Trophoblast cell (in vitro differentiated cells and primary cell): Measurements from ENCODE around the gene TNFRSF25.

Source experiments
- DNase-seq, 2 donors: peaks; one replicate each; pipeline ENCODE4 v3.0.0-alpha.2; 2016
- H2AFZ ChIP-seq: 2 replicates; pipeline ENCODE4 v1.6.1; 2013; ENCODE audit warnings: low read length, moderate library complexity, mild to moderate bottlenecking; ENCODE audit not compliant: insufficient read depth, poor library complexity
- H2AK5ac ChIP-seq: 2 replicates; pipeline ENCODE4 v1.6.1; 2013; ENCODE audit warnings: mild to moderate bottlenecking, low read length
- H2BK120ac ChIP-seq: 2 replicates; pipeline ENCODE4 v1.6.1; 2013; ENCODE audit warnings: low read length, mild to moderate bottlenecking, moderate library complexity; ENCODE audit not compliant: insufficient read depth, poor library complexity
- H2BK12ac ChIP-seq: 2 replicates; pipeline ENCODE4 v1.6.1; 2013; ENCODE audit warnings: mild to moderate bottlenecking, low read length, moderate library complexity
- H2BK5ac ChIP-seq: 2 replicates; pipeline ENCODE4 v1.6.1; 2013; ENCODE audit warnings: low read length, low read depth, moderate library complexity, mild to moderate bottlenecking; ENCODE audit not compliant: poor library complexity
- H3K14ac ChIP-seq: 2 replicates; pipeline ENCODE4 v1.6.1; 2013; ENCODE audit warnings: mild to moderate bottlenecking, low read length
- H3K18ac ChIP-seq: 2 replicates; pipeline ENCODE4 v1.6.1; 2013; ENCODE audit warnings: mild to moderate bottlenecking, low read length
- H3K23ac ChIP-seq: 2 replicates; pipeline ENCODE4 v1.6.1; 2013; ENCODE audit warnings: low read length
- H3K27ac ChIP-seq: 2 replicates; pipeline ENCODE4 v1.5.1; 2013; ENCODE audit warnings: low read depth, mild to moderate bottlenecking, inconsistent platforms, low read length, moderate library complexity
- H3K27me3 ChIP-seq: 2 replicates; pipeline ENCODE4 v1.6.1; 2013; ENCODE audit warnings: inconsistent platforms, mild to moderate bottlenecking, low read length, moderate library complexity; ENCODE audit not compliant: insufficient read depth
- H3K36me3 ChIP-seq, 2 experiments: 1 replicate in 1 of 2; 2 replicates in 1 of 2; pipeline ENCODE4 v1.6.1; 2013; ENCODE audit warnings: low read length in 2 of 2, mild to moderate bottlenecking in 2 of 2, moderate library complexity in 1 of 2; ENCODE audit not compliant: insufficient read depth in 2 of 2, control insufficient read depth in 1 of 2
- H3K4ac ChIP-seq: 2 replicates; pipeline ENCODE4 v1.6.1; 2013; ENCODE audit warnings: low read depth, mild to moderate bottlenecking, low read length, moderate library complexity
- H3K4me1 ChIP-seq, 2 experiments: 1 replicate in 1 of 2; 2 replicates in 1 of 2; pipeline ENCODE4 v1.6.1; 2013; ENCODE audit warnings: low read length in 2 of 2, mild to moderate bottlenecking in 2 of 2, moderate library complexity in 1 of 2; ENCODE audit not compliant: insufficient read depth in 2 of 2, control insufficient read depth in 1 of 2
- H3K4me2 ChIP-seq: 2 replicates; pipeline ENCODE4 v1.6.1; 2013; ENCODE audit warnings: inconsistent platforms, mild to moderate bottlenecking, low read length, moderate library complexity
- H3K4me3 ChIP-seq: 2 replicates; pipeline ENCODE4 v1.5.1; 2013; ENCODE audit warnings: mild to moderate bottlenecking, low read depth, low read length, inconsistent platforms
- H3K79me1 ChIP-seq: one replicate; pipeline ENCODE4 v1.6.1; 2013; ENCODE audit warnings: low read length
- H3K79me2 ChIP-seq: 2 replicates; pipeline ENCODE4 v1.6.1; 2013; ENCODE audit warnings: low read length, mild to moderate bottlenecking; ENCODE audit not compliant: control insufficient read depth, insufficient read depth, poor library complexity
- H3K9ac ChIP-seq: 2 replicates; pipeline ENCODE4 v1.6.1; 2013; ENCODE audit warnings: mild to moderate bottlenecking, low read length
- H3K9me3 ChIP-seq: 2 replicates; pipeline ENCODE4 v1.6.1; 2013; ENCODE audit warnings: low read depth, mild to moderate bottlenecking, control low read depth, inconsistent platforms, low read length; ENCODE audit not compliant: insufficient read depth
- H4K12ac ChIP-seq: 2 replicates; pipeline ENCODE4 v1.6.1; 2013; ENCODE audit warnings: low read depth, mild to moderate bottlenecking, low read length, moderate library complexity
- H4K8ac ChIP-seq: 2 replicates; pipeline ENCODE4 v1.6.1; 2013; ENCODE audit warnings: low read depth, mild to moderate bottlenecking, low read length, moderate library complexity
- H4K91ac ChIP-seq: one replicate; pipeline ENCODE4 v1.6.1; 2013; ENCODE audit warnings: low read depth, mild to moderate bottlenecking, low read length, moderate library complexity
- WGBS: extraction: QIAGEN DNeasy Blood & Tissue Kit; methylation state at CpG from one replicate; pipeline ENCODE4 v1.1.7; 2013; ENCODE audit warnings: missing lambda C conversion rate; ENCODE audit not compliant: insufficient read length, insufficient coverage; ENCODE audit errors: extremely low coverage; 5-methylcytosine and 5-hydroxymethylcytosine counted together

The TNFRSF25 gene

GRCh38 chr1:6491480-6491962 lies 25.5 kb upstream of the TNFRSF25 start, which contains the start of gene PLEKHG5:
PLEKHG5 (minus strand) TSS chr1:6491667; CDS start chr1:6477571, 14,096 bp downstream.
- no CpG with 5 or more reads among the region's 6 CpGs for WGBS
- H3K4ac ChIP-seq = peak within 1 kb of the TSS; percentile 84

GRCh38 chr1:6491081-6491449 lies 25.1 kb upstream of the TNFRSF25 start:
- H3K4ac ChIP-seq = peak overlapping the region; percentile 84
- no peaks in the 10 kb centered on the region for H3K27me3 ChIP-seq
- H2BK5ac ChIP-seq = peak overlapping the region; percentile 70
- H3K9me3 ChIP-seq = peaks cover 2% of the 10 kb centered on the region
- H3K79me1 ChIP-seq = peaks cover 27% of the 10 kb centered on the region
- H2AK5ac ChIP-seq = peak overlapping the region; percentile 17
- peaks cover 12% of the 10 kb centered on the region for H3K79me2 ChIP-seq
- H4K8ac ChIP-seq = peak overlapping the region; percentile 92
- H3K27ac ChIP-seq = peak overlapping the region; percentile 94
- peak overlapping the region; percentile 94 for H2BK120ac ChIP-seq
- H3K36me3 ChIP-seq = peaks cover 14 to 16% of the 10 kb centered on the region in 2 experiments
- H2AFZ ChIP-seq = peak overlapping the region; percentile 77
- DNase-seq = no peak
- no peak overlapping the region for H3K23ac ChIP-seq
- H3K4me2 ChIP-seq = peak overlapping the region; percentile 91
- peak overlapping the region; percentile 83 for H3K18ac ChIP-seq
- H4K91ac ChIP-seq = peak overlapping the region; percentile 97
- H4K12ac ChIP-seq = peak overlapping the region; percentile 76
- peaks cover 30 to 32% of the 10 kb centered on the region in 2 experiments for H3K4me1 ChIP-seq
- H2BK12ac ChIP-seq = peak overlapping the region; percentile 69
- H3K14ac ChIP-seq = peak overlapping the region; percentile 83
- no CpG with 5 or more reads among the region's 6 CpGs for WGBS
- H3K4me3 ChIP-seq = peak overlapping the region; percentile 75
- H3K9ac ChIP-seq = peak overlapping the region; percentile 78

More at GRCh38 chr1:6491480-6491962, 25.5 kb upstream of the TNFRSF25 start, which contains the start of gene PLEKHG5:
- Histone ChIP-seq H3K18ac (peak within 1 kb of the TSS; percentile 83), H3K9me3 (peaks cover 2% of the 10 kb centered on the region), H3K27ac (peak within 1 kb of the TSS; percentile 94), H3K9ac (peak within 1 kb of the TSS; percentile 78), H3K36me3 (peaks cover 14 to 16% of the 10 kb centered on the region in 2 experiments), H4K91ac (peak within 1 kb of the TSS; percentile 97), H2BK12ac (peak within 1 kb of the TSS; percentile 69), H2AFZ (peak within 1 kb of the TSS; percentile 82), H3K79me1 (peaks cover 26% of the 10 kb centered on the region), H2BK120ac (peak within 1 kb of the TSS; percentile 94), H3K4me3 (peak within 1 kb of the TSS; percentile 75), H3K23ac (no peak within 1 kb of the TSS), H3K4me2 (peak within 1 kb of the TSS; percentile 91), H3K27me3 (no peaks in the 10 kb centered on the region), H4K8ac (peak within 1 kb of the TSS; percentile 92), H3K79me2 (peaks cover 12% of the 10 kb centered on the region), H3K4me1 (peaks cover 30 to 33% of the 10 kb centered on the region in 2 experiments), H2BK5ac (peak within 1 kb of the TSS; percentile 70), H3K14ac (peak within 1 kb of the TSS; percentile 83), H4K12ac (peak within 1 kb of the TSS; percentile 76), H2AK5ac (peak within 1 kb of the TSS; percentile 72)
- peak; percentile 23 to 40 for DNase-seq

- H4K91ac ChIP-seq = peak overlapping the region; percentile 97
- peak overlapping the region; percentile 84 for H3K9ac ChIP-seq
- peak overlapping the region; percentile 91 for H3K4me2 ChIP-seq
- H3K27me3 ChIP-seq = no peaks in the 10 kb centered on the region
- H2AK5ac ChIP-seq = peak overlapping the region; percentile 78
- peak overlapping the region; percentile 83 for H3K18ac ChIP-seq
- peaks cover 12% of the 10 kb centered on the region for H3K79me2 ChIP-seq
- H2BK12ac ChIP-seq = peak overlapping the region; percentile 82
- H4K8ac ChIP-seq = peak overlapping the region; percentile 92
- H2AFZ ChIP-seq = peak overlapping the region; percentile 82
- WGBS = no CpG with 5 or more reads among the region's 70 CpGs
- peak overlapping the region; percentile 94 for H2BK120ac ChIP-seq
- peak overlapping the region; percentile 75 for H3K4me3 ChIP-seq
- peak overlapping the region; percentile 70 for H2BK5ac ChIP-seq
- peaks cover 30 to 31% of the 10 kb centered on the region in 2 experiments for H3K4me1 ChIP-seq
- peaks cover 2% of the 10 kb centered on the region for H3K9me3 ChIP-seq
- DNase-seq = peak; percentile 38 to 69
- peaks cover 14 to 16% of the 10 kb centered on the region in 2 experiments for H3K36me3 ChIP-seq
- peaks cover 32% of the 10 kb centered on the region for H3K79me1 ChIP-seq
- H3K14ac ChIP-seq = peak overlapping the region; percentile 83
- H3K4ac ChIP-seq = peak overlapping the region; percentile 84
- peak overlapping the region; percentile 94 for H3K27ac ChIP-seq
- H3K23ac ChIP-seq = no peak overlapping the region
- peak overlapping the region; percentile 68 for H4K12ac ChIP-seq
Measured at GRCh38 chr1:6490181-6491080, 24.5 kb upstream of the TNFRSF25 start.

- Histone ChIP-seq H3K4ac (peak overlapping the region; percentile 84), H3K14ac (peak overlapping the region; percentile 83), H3K79me2 (peaks cover 17% of the 10 kb centered on the region), H4K12ac (peak overlapping the region; percentile 68), H3K4me1 (peaks cover 30 to 32% of the 10 kb centered on the region in 2 experiments), H2BK5ac (peak overlapping the region; percentile 70), H3K4me3 (peak overlapping the region; percentile 75), H3K4me2 (peak overlapping the region; percentile 91), H2AFZ (peak overlapping the region; percentile 82), H3K23ac (no peak overlapping the region), H3K18ac (peak overlapping the region; percentile 83), H3K9ac (peak overlapping the region; percentile 84), H2BK120ac (peak overlapping the region; percentile 94), H4K8ac (peak overlapping the region; percentile 92), H3K9me3 (peaks cover 2% of the 10 kb centered on the region), H3K36me3 (peaks cover 14 to 15% of the 10 kb centered on the region in 2 experiments), H2AK5ac (peak overlapping the region; percentile 78), H3K79me1 (peaks cover 37% of the 10 kb centered on the region), H4K91ac (peak overlapping the region; percentile 97), H2BK12ac (peak overlapping the region; percentile 17), H3K27me3 (no peaks in the 10 kb centered on the region), H3K27ac (peak overlapping the region; percentile 94)
- no CpG with 5 or more reads among the region's 21 CpGs for WGBS
- peak; percentile 70 to 82 for DNase-seq
Measured at GRCh38 chr1:6489799-6490180, 23.8 kb upstream of the TNFRSF25 start.
